Occipital lobe (tissue), 2 donors: ENCODE results near the gene UMODL1. TPM values are rescaled to one million over a fixed set of nuclear protein-coding genes. Genes with fewer than 3 reads are reported as not detected.
"Not testable (repeated sequence)": the region's sequence is repeated elsewhere in the genome, so short reads cannot be mapped to it uniquely, and the experiment has no call there.

Experiments
- DNase-seq: peaks from one replicate; lab custom pipeline; 2025; lab: John Stamatoyannopoulos, UW
- total RNA-seq: library from RNA; depleted of rRNA; stranded (reverse); fragments of >200 nt; gene quantifications from one replicate; pipeline ENCODE4 v1.2.3, GENCODE V29; 2014

The UMODL1 gene
- total RNA-seq, 1 donor from 2014 or later: not detected

DNA sequence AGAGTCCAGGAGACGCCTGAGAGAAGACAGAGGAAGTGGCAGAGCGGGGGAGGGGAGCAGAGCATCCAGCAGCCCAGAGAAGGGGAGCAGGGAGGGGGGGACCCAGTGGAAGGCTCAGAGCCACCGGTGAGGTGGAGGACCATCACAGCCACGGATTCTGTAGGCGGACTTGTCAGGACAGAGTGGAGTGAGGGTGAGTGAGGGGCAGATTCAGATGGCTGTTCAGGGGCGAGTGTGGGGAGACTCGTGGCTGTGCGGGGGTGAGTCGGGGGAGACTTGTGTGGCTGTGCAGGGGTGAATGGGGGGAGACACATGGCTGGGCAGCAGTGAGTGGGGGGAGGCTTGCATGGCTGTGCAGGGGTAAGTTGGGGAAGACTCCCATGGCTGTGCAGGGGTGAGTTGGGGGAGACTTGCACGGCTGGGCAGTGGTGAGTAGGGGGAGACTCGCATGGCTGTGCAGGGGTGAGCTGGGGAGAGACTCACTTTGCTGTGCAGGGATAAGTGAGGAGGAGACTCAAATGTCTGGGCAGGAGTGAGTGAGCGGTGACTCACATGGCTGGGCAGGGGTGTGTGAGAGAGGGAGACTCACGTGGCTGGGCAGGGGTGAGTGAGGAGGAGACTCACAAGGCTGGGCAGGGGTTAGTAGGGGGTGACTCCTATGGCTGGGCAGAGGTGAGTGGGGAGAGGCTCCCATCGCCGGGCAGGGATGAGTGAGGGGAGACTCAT is 91.0 kb downstream of the UMODL1 start:
- no peak for DNase-seq

DNA sequence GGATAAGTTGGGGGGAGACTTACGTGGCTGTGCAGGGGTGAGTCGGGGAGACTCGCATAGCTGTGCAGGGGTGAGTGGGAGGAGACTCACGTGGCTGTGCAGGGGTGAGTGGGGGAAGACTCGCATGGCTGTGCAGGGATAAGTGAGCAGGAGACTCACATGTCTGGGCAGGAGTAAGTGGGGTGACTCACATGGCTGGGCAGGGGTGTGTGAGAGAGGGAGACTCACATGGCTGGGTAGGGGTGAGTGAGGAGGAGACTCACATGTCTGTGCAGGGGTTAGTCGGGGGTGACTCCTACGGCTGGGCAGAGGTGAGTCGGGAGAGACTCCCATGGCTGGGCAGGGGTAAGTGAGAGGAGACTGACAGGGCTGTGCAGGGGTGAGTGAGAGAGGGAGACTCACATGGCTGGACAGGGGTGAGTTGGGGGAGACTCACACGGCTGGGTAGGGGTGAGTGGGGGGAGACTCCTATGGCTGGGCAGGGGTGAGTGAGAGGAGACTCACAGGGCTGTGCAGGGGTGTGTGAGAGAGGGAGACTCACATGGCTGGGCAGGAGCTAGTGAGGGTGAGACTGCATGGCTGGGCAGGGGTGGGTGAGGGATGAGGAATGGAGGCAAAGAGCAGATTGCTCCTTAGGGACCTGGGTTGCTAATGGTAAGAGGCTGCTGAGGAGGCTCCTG is 91.9 kb downstream of the UMODL1 start:
- no peak for DNase-seq

DNA sequence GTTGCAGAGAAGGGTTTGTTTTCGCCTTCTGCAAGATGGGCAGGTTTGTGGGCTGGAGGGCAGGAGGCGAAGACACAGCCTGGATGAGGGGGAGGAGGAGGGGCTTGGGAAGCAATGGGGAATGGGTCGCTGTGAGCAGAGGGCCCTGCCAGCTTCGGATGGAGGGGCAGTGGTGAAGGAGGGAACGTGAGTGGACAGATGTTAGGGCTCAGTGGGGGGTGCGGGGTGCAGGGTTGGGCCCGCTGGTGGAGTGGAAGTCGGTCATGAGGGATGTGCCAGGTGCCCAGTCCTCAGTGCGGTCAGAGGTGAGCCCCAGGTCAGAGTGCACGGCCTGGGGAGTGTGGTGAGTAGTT is 92.4 kb downstream of the UMODL1 start:
- no peak for DNase-seq

DNA sequence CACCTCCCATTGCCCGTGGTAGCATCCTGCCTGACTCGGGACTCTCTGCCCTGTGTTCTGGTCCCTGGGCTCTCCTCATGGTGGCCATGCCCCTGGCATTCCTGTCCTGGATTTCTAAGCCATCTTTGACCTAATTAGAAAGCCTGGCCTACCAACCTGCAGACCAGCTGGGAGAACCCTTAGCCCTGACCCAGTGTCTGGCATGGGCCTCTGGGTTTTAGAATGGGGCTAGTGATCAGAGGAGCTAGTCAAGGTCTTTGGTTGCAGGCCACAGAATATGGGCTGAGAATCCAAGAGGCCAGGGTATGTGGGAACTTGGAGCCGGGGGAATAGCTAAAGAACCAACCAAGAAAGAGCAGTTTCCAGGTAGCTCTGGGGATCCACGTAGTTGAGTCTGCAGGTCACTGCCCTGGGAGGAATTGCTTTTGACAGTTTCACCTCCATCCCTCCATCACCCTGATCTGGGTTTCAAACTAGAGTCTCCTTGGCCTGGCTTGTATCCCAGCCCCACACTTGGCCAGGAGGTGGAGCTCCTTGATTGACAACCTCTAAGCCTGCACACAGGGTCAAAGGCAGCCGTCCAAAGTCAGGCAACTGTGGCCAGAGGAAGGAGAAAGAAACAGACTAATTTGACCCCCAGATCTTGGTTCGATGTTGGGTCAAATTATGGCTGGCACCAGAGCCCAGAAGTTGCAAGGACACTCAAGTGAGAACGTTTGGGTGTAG is 93.1 kb downstream of the UMODL1 start:
- no peak for DNase-seq

DNA sequence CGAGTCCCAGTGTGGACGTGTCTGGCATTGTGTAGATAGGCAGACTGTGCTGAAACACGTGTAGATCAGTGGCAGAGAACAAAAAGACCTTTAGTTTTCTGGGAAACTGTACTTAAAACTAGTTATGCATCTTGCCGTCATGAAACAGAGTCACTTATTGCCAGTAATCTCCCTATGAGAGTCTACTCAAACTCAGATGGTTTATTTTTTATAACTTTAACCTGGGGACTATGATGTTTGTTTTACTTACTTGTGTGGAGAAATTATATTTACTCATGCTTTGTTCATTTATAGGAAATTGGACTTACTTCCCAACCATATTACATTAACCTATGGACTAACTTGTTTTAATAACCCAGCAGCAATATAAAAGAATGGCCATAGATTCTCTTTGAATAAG is 93.7 kb downstream of the UMODL1 start:
- no peak for DNase-seq

DNA sequence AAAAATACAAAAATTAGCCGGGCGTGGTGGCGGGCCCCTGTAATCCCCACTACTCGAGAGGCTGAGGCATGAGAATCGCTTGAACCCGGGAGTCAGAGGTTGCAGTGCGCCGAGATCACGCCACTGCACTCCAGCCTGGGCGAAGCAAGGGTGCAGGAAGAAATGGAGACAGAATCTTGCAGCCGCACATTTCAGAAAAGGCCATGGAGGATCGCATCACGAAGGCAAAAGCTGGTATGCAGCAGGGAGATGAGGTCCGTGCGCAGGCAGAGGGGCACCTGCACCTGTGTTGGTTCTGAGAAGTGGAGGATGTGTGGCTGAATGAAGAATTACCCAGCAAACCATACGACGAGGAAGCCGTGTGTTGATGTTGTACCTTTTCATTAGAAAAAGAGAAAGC is 94.8 kb downstream of the UMODL1 start:
- DNase-seq: no peak

DNA sequence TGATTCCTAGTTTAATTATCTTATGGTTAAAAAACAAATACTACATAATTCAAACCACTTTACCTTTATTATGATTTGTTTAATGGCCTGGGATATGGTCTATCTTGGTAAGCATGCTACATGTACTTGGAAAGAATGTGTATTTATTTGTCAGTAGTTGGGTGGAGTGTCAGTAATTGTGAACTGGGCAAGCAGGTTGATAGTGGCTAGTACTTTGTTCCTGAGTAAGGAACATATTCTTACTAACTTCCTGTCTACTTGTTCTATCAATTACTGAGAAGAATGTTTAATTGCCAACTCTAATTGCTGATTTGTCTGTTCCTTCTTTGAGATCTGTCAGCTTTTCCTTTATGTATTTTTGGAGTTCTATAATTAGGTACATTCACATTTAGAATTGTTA is 98.6 kb downstream of the UMODL1 start:
- DNase-seq: no peak

DNA sequence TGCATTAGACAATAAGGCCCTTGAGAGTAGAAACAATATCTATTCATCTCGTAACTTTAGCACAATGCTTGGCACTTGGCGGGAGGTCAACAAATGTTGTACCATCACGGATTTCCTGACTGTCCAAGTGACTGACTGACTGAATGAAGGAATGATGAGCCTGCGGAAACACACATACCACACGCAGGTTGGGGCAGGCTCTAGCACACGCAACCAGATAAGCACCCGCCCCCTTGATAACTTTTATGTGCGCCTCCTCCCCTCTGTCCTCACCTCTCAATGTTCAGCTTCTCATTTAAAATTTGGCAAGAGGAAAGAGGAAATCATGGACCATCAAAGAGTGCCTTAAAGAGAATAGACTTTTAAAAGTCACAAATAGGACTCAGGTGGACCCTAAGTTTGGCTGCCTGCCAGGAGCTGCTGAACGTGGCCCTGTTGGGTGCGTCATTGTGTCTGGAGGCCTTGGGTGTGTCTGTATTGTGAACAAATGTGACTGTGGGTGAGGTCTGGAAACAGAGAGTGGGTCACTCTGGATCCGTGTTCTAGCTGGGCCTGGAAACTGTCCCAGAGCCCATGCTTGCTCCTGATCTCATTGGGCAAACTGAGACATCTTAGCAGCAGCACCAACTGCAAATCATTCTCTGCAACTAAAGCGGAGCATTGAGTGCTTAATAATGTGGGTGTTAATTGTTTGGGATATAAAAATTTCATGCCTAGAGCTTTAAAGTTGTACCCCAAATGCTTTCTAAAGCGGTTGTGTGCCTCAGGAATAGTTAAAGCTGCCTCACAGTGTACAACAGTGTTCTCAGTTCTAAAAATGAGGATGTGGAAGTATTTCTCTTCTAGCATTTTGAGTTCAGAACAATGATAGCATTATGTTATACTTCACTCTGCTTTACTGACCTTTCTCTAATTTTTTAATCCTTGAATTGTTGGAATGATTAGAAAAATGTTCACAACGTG is 100.3 kb downstream of the UMODL1 start:
- DNase-seq: no peak

DNA sequence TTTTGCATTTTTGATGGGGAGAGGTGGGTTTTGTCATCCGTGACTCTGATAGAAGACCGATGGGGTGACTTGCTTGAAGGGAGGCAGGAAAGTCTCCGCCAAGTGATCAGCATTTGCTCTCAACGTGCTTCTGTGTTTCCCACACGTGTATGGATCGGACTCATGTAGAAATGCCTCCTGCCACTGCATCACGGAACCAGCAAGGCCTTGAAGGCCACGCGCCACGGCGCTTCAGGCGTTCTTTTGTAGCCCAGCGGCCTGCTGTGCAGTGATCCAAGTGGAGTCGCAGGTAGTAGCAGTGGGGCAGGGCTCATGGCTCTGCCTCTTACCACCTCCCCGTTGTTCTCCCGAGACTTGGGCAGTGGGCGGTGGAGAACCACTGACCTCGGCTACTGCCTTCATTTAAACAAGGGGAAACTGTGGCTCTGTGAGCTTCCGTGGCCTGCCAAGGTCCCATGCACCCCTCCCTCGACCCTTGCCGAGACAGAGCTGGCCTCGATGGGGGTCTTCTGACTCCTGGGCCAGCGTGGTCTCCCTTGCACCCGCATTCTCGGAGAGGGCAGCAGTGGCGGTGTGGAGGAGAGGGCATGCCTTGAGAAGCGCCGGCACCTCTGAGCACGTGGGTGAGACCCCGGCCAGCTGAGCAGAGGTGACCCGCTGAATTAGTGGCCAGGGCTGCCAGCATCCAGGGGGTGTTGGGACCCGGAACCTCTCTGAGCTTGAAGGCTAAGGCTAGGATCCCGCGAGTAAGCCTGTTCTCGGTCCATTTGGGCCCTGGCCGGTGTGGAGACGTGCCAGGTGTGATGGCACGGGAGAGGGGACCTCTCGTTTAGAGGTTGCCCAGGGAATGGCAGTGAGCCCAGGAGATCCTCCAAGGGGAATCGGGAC is 101.7 kb downstream of the UMODL1 start:
- no peak for DNase-seq

DNA sequence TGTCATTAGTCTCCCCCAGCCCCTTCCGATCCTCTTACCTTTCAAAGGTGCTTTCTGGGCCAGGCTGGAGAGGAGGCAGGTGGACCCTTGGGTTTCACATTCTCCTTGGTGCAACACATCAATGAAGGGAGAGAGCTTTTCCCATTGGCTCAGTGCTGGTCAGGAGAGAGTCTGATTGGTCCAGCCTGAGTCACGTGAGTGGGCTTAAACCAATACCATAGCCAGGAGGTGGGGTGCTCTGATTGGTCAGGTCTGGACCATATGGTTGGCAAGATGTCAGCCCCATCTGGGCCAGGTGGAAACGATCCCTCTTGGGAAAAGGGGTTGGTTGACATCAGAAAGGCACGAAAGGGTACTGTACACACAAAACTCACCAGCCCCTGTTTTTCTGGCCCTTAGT is 103.1 kb downstream of the UMODL1 start:
- no peak for DNase-seq

DNA sequence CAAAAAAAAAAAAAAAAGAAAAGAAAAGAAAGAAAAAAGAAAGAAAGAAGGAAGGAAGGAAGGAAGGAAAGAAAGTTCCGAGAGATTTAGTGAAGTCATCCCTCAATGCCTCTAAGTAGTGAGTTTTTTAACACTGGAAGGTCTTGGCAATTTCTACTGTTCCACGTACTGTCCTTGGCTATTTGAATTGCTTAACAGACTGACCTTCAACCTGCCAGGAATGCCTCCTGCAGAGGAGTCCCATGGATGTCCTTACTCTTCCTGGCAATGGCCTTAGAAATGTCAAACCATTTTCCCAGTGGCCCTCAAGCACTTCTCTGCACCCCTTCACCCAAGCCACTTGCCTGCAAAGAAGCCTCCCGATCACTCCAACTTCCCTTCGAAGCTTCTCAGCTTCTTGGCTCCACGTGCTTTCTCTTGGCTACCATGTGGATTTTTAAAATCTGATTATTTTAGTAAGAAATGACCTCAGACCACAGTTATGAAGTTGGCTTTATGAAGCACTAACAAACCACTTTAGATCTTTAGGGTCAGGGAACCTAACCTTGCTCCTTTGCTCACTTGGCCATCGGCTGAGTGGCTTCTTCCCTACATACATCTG is 104.1 kb downstream of the UMODL1 start:
- DNase-seq: no peak

DNA sequence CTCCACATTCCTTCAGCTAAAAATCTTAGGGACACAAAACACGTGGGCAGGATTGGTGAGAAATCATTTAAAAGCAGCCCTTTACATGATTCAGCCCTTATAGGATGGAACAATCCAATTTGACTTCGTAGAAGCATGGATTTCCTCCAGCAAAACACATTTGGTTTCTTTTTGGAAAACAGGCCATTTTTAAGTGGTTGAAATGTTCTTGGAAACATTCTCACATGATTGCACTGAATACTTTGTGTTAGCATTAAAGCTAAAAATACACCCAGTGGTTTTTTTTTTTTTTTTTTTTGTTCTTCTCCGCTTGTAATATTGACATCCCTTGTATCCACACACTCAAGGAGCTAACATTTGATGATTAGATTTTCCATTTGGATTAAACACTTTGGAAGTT is 105.7 kb downstream of the UMODL1 start:
- DNase-seq: peak; percentile 29

DNA sequence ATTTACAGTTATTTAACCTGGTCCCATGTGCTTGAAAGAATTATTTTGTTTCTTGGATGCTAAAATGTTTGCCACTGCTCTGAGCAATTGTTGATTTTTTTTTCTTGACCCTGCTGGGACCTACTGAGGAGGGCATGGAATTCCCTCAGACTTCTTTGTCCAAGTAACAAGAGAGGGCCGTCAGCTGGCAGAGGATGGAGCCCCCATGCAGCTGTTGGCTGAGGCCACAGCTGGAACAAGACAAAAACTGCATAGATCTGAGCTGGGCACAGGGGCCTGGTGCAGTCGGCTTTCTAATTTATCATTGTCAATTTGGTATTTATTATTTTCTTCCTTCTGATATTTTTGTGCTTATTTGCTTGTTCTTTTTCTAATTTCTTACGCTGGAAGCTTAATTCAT is 108.2 kb downstream of the UMODL1 start:
- DNase-seq: no peak

DNA sequence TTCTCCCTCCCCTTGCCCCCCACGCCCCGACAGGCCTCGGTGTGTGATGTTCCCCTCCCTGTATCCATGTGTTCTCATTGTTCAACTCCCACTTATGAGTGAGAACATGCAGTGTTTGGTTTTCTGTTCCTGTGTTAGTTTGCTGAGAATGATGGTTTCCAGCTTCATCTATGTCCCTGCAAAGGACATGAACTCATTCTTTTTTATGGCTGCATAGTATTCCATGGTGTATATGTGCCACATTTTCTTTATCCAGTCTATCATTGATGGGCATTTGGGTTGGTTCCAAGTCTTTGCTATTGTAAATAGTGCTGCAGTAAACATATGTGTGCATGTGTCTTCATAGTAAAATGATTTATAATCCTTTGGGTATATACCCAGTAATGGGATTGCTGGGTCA is 108.9 kb downstream of the UMODL1 start:
- not testable (repeated sequence) for DNase-seq

DNA sequence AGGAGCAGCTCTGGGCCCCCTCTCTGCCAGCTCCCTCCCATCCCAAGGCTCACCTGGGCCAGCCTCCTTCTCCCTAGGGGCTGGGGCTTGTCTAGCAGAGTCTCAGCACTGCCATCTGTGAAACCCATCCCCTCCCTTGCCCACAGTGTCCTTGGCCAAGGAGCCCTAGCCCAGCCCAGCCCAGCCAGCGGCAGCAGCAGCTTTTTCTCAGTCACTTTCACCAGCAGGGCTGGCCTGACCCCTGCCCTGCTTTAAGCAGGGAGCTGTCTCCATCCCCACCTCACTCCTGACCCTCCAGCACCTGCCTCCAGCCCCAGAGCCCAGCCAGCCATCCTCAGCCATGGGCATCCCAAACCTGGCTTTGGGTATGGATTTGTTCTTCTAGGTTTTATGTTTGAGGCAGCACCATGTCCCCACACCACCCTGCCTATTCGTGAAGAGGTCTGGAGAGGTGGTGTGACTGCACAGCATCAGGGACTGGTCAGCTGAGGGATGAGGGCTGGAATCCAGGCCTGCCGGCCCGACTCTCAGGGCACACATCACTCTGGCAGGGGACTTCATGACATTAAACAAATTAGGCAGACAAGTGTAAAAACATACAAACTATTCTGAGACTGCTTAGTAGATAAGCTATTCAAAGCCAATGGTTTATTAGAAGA is 111.7 kb downstream of the UMODL1 start:
- no peak for DNase-seq

DNA sequence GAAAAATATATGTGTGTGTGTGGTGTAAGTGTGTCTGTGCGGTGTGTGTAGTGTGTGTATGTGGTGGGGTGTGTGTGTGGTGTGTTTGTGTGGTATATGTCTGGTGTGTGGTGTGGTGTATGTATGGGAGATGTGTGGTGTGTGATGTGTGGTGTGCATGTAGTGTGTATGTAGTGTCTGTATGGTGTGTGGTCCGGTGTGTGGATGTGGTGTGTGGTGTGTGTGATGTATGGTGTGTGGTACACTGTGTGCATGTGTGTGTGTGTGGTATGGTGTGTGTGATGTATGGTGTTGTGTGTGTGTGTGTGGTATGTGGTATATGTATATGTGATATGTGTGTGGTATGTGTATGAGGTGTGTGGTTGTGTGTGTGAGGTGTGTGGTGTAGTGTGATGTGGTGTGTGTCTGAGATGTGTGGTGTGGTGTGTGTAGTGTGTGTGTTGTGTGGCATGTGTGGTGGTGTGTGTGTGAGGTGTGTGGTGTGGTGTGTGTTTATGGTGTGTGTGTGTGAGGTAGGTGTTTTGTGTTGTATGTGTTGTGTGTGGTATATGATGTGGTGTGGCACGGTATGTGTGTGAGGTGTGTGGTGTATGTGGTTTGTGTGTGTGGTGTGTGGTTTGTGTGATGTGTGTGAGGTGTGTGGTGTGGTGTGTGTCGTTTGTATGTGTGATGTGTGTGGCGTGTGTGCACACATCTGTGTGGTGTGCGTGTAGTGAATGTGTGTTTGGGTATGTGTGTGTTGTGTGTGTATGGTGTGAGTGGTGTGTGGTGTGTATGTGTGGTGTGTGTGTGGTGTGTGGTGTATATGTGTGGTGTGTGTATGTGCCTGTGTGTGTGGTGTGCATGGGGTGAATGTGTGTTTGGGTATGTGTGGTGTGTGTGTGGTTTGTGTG is 112.5 kb downstream of the UMODL1 start:
- DNase-seq: no peak

DNA sequence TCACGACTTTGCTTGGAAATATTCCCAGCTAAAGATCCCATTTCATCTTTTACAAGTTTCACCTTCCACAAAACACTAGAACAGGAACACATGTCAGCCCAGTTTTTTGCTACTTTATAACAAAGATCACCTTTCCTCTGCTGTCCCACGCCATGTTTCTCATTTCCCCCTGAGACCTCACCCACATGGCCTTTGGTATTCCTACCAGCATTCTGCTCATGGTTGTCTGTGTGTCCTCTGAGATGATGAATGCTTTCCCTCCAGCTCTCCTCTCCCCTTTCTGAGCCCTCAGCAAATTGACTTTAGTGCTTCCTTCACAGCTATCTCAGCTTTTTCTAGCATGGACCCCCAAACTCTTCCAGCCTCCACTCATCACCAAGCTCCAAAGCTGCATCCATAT is 115.5 kb downstream of the UMODL1 start:
- DNase-seq: no peak

DNA sequence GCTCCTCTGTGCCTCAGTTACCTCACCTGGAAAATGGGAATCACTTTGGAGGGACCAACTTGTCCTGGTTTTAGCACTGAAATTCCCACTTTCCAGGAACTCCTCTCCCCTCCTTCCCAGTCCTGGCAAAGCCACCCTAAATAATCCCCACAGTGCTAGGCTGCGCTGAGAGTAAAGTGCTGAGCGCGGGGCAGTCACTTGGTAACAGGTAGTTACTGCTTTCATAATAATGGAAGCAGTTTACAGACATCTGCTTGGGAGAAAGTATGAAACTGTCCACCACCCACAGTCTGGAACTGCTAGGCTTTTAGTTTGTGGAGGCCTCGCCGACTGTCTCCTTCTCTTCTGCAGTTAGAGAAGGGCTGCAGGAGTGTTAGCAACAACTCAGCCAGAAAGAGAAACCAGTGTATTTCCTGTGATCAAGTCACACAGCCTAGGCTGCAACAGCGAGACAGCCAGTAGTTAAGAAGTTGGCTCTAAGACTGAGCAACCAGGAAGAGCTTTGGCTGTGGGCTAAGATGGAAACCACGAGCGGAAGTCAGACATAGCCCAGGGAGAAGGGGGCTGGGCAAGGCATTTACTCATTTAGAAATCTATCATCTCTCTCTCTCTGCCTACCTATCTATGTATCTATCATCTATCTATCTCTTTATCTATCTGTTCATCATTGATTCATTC is 117.0 kb downstream of the UMODL1 start:
- no peak for DNase-seq
